GM13976 (cell line): ENCODE data around the gene ZMYM5.
"Not testable (repeated sequence)": the region's sequence is repeated elsewhere in the genome, so short reads cannot be mapped to it uniquely, and the experiment has no call there.

Experiments used
- DNase-seq: peaks from one replicate; pipeline ENCODE4 v3.0.0; 2012; ENCODE audit warnings: low spot score
- CTCF ChIP-seq: IDR thresholded peaks from 2 replicates; pipeline ENCODE4 v1.5.1; 2012; ENCODE audit warnings: borderline replicate concordance, mild to moderate bottlenecking; ENCODE audit not compliant: insufficient read depth; ENCODE audit errors: extremely low read depth, missing control alignments, control extremely low read depth
- in situ Hi-C: fragments of 300-500 bp; cut with MboI; formaldehyde crosslinking; loops from one replicate; pipeline ENCODE4 v1.12.0; 2022; ENCODE audit warnings: low sequenced_read_pairs, mixed read lengths, inconsistent platforms; ENCODE audit not compliant: unreplicated experiment

The ZMYM5 gene

GRCh38 chr13:19860884-19861655 is 2.4 kb downstream of the ZMYM5 start:
- no peak for TF ChIP-seq CTCF
- in situ Hi-C loops = loop anchor here (25.0 kb wide), 1 partner anchor 224 kb away; the partner anchor contains the start of gene MPHOSPH8
- no peak for DNase-seq

- in situ Hi-C loops = loop anchor here (25.0 kb wide), 1 partner anchor 220 kb away; the partner anchor contains the start of gene MPHOSPH8
- DNase-seq = not testable (repeated sequence)
Measured at GRCh38 chr13:19857637-19858036, 5.8 kb downstream of the ZMYM5 start.

- no peak for DNase-seq
- TF ChIP-seq CTCF = no peak
- in situ Hi-C loops = loop anchor here (25.0 kb wide), 1 partner anchor 215 kb away; the partner anchor contains the start of gene MPHOSPH8
Measured at GRCh38 chr13:19852766-19853165, 10.7 kb downstream of the ZMYM5 start.

DNA sequence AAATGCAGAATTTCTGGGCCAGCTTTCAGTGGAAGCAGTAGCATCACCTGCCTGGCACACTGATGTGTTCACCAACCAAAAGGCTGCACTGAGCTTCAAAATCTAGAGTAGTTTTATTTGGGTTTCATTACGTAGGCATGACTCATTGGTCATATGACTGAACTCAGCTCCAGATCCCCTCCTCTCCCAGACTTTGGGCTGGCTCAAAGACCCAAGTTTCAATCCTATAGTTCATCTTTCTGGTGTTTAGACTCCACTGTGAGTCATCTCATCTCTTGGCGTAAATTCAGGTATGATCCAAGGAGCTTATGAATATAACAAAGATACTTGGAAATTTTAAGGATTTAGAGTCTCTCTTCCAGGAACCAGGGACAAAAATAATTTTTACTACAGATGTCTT is 17.7 kb downstream of the ZMYM5 start:
- DNase-seq = no peak
- in situ Hi-C loops = loop anchor here (25.0 kb wide), 1 partner anchor 92 kb away; no protein-coding TSS in a partner anchor
- no peak for TF ChIP-seq CTCF

- in situ Hi-C loops = loop anchor here (25.0 kb wide), 1 partner anchor 98 kb away; no protein-coding TSS in a partner anchor
- no peak for DNase-seq
- no peak for TF ChIP-seq CTCF
Measured at GRCh38 chr13:19838865-19839275, 24.6 kb downstream of the ZMYM5 start.

DNA sequence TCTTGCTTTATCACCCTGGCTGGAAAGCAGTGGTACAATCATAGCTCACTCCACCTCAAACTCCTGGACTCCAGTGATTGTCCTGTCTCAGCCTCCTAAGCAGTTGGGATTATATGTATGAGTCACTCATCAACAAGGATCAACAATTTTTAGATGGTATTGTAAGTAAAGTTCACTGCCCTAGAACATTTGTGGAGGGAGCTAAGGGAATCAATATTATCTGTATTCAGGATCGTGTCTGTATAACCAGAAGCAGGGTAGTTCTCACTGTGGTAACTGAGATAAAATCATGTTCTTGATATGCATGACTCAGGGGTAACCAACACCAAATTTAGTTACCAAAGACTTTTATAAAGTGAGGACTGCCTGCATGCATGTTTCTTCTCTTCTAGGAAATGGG is 27.0 kb downstream of the ZMYM5 start:
- no peak for TF ChIP-seq CTCF
- in situ Hi-C loops = loop anchor here (25.0 kb wide), 1 partner anchor 101 kb away; no protein-coding TSS in a partner anchor
- no peak for DNase-seq

- in situ Hi-C loops = loop anchor here (25.0 kb wide), 1 partner anchor 103 kb away; no protein-coding TSS in a partner anchor
- no peak for DNase-seq
Measured at GRCh38 chr13:19834704-19835103, 28.7 kb downstream of the ZMYM5 start.

More at GRCh38 chr13:19834704-19835103, 28.7 kb downstream of the ZMYM5 start:
- no peak for TF ChIP-seq CTCF
